Measurements from ENCODE around the gene TAS2R60. TPM values are rescaled to one million over a fixed set of nuclear protein-coding genes. Genes with fewer than 3 reads are reported as not detected.
"Not testable (repeated sequence)": the region's sequence is repeated elsewhere in the genome, so short reads cannot be mapped to it uniquely, and the experiment has no call there.

The TAS2R60 gene
- total RNA-seq, 2 donors from 2014 or later, result not detected

DNA sequence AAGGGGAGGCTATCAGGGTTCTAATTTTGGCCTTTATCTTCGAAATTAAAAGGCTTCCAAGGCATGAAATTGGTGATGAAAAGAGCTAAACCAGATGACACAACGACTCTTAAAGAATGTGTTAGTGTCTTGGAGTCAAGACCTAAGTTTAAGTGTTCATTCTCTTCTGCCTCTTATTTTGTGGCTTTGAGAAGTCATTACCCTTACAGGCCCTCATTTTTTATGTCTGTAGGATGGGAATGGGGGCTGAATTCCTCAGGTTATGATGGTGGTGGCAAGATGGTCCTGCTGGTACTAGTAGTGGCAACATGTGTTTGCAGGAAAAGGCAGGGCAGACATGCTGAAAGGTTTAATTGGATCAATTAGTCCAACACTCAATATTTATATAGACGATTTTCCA lies 15.4 kb downstream of the TAS2R60 start:
- DNase-seq (no peak), ATAC-seq (no peak)
- intact Hi-C loops (cut with DNase I, micrococcal nuclease), result no loop called here

DNA sequence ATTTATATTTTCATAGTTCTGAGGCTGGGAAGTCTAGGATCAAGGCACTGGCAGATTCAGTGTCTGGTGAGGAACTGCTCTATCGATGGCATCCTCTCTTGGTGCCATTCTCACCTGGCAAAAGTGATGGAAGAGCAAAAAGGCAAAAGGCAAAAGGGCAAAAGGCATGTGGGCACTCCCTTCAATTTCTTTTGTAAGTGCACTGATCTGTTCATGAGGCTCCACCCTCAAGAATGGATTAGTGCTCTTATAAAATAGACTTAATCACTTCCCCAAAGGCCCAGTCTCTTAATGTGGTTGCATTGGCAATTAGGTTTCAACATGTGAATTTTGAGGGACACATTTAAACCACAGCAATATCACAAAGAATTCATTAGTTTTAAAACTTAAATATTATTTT lies 16.1 kb downstream of the TAS2R60 start:
- intact Hi-C loops (cut with DNase I, micrococcal nuclease), result no loop called here
- ATAC-seq, result peak; percentile 48
- DNase-seq, result no peak

DNA sequence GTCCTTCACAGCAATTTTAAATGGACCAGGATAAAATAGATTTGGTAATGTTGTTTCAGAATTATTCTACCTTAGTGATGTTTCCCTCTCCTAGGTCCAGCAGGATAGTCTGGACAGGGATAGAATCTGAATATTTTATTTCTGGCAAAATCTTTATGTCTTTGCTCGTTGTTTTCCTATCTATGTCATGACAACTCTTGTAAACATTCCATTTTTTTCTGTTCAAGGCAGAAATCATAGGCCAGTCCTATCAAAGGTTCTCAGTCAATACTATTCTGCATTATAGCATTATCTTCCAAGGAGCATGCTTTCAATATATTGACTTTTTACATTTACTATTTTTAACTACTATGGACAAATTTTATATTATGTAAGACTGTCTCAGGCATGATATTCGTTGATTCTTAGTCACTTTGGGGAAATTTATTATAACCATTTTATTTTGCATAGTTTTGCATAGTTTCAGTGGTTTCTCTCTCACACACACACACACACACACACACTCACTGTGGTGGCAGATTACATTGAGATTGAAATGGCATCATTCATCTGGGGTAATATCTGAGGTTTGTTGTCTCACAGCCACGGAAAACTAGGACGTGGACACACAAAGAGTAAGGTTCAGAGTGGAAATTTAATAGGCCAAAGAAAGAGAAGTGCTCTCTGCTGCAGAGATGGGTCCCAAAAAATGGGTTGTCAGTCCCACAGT lies 17.2 kb downstream of the TAS2R60 start:
- DNase-seq (no peak), ATAC-seq (no peak)
- intact Hi-C loops (cut with DNase I, micrococcal nuclease), result no loop called here

DNA sequence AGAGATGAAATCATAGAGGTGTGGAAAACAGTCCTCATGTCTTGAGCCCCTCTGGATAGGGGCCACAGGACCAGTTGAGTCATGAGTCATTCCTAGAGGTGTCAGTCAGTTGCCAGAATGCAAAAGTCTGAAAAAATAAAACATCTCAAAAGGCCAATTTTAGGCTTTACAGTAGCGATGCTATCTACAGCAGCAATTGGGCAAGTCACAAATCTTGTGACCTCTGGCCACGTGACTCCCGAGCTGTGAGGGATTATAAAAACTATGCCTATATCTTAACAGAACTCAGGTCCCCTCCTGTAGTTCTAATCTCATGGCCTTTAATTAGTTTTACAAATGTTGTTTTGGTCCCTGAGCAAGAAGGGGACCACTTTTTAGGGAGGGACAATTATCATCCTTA lies 18.8 kb downstream of the TAS2R60 start:
- no peak for DNase-seq
- intact Hi-C loops (cut with DNase I, micrococcal nuclease), result no loop called here
- ATAC-seq, result no peak

DNA sequence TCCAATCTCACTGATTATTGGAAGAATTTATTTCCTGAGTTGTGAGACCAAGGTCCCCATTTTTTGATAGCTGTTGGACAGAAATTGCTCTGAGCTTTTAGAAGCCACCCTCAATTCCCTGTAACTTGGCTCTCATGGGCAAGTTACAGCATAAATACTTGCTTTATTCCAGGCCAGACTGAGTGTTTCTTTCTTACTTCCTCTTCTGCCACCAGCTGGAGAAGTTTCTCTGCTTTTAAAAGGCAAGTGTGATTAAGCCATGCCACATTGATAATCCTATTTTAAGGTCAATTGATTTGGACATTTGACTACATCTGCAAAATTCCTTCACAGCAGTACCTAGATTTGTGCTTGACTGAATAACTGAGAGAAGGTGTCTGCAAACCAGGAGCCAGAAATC lies 20.3 kb downstream of the TAS2R60 start:
- DNase-seq (no peak), ATAC-seq (no peak)
- intact Hi-C loops (cut with DNase I, micrococcal nuclease), result no loop called here

DNA sequence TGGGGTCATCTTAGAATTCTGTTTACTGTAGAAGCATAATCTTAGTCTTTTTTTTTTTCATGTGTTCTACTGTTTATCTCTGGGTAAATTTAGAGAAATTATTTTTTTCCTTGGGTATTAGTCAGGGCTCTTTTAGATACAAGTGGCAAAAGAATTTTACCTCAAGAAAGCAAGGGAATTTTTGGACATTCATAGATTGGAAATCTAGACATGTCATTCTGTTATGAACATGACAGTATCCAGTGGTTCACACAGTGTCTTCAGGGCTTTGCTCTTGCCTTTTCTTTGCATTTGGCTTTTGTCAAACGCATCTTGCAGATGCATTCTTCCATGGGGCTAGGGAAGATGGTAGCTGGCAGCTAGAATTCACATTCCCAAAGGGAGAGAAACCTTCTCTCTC lies 20.7 kb downstream of the TAS2R60 start:
- no peak for DNase-seq
- ATAC-seq, result no peak
- intact Hi-C loops (cut with DNase I, micrococcal nuclease), result no loop called here

DNA sequence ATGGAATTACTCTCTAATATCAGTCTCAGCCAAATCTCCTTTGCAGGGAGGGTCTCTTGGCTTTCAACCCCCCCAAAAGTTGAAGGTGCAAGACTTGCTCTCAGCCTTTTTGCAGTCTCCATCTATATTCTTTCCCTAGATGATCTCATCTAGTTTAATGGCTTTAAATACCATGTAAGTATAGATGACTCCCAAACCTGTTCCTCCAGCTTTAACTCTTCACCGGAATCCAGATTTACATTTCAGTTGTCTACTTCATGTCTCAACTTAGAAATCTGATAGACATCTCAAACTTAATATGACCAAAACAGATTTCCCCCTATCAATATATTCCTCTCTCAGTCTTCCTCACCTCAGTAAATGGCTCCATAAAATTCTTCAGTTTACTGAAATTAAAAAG lies 24.5 kb downstream of the TAS2R60 start:
- ATAC-seq, result peak; percentile 55
- no peak for DNase-seq
- intact Hi-C loops (cut with DNase I, micrococcal nuclease), result no loop called here

DNA sequence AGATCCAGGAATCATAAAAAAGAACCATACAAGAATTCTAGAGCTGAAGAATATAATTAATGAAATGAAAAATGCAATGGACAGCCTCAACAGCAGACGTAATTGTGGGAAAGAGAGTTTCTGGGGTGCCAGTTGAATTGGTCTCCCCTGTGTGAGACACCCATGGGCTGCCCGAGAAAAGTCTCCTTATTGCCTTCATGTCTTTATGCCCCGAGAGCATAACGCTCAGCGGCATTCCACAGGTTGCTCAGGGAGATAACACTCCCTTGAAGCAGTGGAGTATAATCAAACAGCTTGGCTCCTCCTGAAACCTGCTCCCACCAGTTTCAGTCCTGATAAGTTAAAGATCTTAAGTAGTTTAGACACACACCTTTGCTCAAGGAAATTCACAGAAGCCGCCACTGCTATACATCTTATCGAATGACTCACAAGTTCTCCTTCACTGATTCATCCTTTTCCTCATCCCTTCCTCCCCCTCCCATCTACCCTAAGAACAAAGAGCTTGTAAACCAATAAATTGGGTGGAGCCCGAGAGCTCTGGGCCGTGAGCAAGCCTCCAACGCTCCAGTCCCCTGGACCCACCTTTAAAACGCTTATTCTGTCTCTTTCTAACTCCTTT lies 28.9 kb downstream of the TAS2R60 start:
- DNase-seq (peak; percentile 46 to 67), ATAC-seq (peak; percentile 71)
- intact Hi-C loops (cut with DNase I, micrococcal nuclease), result not testable (repeated sequence)

DNA sequence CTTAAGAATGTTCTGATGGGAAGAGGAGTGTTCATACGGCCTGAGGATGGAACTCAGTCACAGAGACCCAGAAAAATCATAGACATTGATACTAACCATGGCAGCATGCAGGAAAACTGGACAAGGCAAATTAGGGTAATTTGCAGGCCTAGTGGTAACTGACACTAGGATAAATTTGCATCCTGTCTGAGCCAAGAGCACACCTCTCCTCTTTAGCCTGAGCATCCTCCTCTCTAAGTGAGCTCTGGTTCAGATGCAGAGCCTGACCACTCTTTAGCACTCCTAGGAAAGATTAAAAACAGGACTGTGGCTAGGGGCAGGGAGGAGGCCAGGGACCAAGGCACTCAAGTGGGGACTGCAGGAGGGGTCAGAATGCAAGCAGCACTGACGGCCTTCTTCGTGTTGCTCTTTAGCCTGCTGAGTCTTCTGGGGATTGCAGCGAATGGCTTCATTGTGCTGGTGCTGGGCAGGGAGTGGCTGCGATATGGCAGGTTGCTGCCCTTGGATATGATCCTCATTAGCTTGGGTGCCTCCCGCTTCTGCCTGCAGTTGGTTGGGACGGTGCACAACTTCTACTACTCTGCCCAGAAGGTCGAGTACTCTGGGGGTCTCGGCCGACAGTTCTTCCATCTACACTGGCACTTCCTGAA lies 34.4 kb downstream of the TAS2R60 start, which contains the start of gene TAS2R41:
Gene TAS2R41, plus strand, starts transcription at position 373 of the 650 bp plus-strand sequence. Its CDS starts 0 bp downstream, at position 373.
- ATAC-seq (peak; percentile 97), DNase-seq (peak; percentile 26 to 41)
- intact Hi-C loops (cut with DNase I, micrococcal nuclease), result no loop called here

DNA sequence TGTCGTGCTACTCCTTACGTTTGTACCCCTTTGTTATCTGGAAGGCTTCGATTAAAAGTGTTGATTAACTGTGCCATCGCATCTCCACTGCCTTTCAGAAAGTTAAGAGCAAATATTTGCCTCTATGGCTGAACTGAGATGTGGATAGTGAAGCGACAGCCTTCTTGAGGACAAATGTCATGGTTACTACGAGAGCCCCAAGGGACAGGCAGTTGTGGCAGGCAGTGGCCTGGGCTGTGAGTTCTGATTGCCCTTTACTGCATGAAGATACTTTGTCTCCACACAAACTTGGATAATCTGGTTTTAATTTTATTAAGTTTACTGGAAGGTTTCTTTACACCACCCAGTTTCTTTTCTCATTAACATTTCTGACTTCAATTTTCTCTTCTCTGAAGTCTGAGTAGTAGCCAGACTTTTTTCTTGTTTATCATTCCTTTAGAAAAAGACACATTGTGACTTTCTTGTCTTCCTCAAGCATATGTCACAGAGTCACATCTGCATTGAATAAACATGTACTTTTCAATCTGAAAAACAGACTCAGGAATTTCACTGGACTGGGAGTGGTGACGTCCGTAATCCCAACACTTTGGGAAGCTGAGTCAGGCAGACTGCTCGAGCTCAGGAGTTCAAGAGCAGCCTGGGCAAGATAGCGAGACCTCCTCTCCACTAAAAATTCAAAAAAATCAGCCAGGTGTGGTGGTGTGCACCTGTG lies 36.0 kb downstream of the TAS2R60 start:
- intact Hi-C loops (cut with DNase I, micrococcal nuclease), result no loop called here
- DNase-seq, result no peak
- ATAC-seq, result no peak

DNA sequence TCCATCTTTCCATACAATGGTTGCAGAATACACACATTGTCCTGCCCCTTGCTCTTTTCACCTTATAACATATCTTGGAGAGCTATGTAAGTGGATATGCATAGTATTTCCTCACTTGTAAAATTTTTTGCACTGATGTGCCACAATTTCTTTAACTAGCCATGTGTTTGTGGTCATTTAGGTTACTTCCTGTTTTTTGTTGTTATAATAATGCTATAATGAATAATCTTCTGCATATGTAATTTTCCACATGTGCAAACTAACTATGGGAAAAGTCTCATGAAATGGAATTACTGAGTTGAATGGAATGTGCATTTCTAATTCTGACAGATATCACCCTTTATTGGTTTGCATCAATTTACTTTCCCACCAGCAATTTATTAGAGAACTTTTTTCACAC lies 37.2 kb downstream of the TAS2R60 start:
- intact Hi-C loops (cut with DNase I, micrococcal nuclease), result no loop called here
- ATAC-seq, result no peak
- no peak for DNase-seq

DNA sequence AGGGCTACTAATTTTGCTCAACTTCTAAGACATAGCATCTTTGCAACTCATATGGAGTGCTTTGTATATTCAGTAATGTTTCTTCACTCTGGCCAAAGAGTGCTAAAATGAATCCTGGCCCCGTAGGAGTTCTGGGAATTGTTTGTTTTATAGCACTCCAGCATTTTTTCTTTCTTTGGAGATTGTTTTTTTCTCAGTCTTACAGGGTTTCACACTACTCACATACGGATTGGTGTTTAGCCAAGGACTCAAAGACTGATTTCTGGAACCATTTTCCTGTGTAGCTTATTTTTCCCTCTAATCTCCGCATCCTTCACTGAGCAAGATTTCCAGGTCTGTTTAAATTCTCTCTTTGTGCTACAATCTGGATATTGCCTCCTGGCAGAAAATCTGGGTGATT lies 40.9 kb downstream of the TAS2R60 start:
- intact Hi-C loops (cut with DNase I, micrococcal nuclease), result no loop called here
- DNase-seq, result no peak
- ATAC-seq, result no peak

DNA sequence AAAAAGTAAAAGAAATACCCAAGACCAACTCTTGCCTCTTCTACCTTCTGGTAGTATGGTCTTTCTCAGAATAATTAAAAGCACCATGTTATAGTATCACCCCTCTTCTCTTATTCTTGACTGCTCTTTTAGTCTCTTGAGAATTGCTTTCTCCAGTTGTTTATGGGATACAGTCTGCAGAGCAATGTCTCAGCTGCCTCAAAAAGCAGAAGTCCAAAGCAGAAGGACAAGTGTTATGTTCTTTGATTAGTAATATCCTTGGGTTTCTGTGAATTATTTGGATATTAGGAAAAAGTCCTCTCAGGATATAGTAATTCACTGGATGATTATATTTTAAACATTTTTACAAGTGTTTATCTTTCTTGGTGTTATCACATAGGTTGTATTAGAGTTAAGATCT lies 41.8 kb downstream of the TAS2R60 start:
- intact Hi-C loops (cut with DNase I, micrococcal nuclease), result no loop called here
- DNase-seq (no peak), ATAC-seq (no peak)

DNA sequence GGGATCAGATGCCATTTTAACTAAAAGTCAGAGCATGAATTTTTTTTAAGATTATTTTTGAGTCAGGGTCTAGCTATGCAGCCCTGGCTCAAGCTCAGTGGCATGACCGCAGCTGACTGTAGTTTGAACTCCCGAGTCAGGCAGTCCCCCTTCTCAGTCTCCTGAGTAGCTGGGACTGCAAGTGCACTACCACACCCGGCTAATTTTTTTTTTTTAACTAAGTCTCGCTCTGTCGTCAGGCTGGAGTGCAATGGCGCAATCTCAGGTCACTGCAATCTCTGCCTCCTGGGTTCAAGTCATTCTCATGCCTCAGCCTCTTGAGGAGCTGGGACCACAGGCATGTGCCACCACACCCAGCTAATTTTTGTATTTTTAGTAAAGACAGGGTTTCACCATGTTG lies 42.2 kb downstream of the TAS2R60 start:
- no peak for ATAC-seq
- DNase-seq, result no peak
- intact Hi-C loops (cut with DNase I, micrococcal nuclease), result no loop called here

DNA sequence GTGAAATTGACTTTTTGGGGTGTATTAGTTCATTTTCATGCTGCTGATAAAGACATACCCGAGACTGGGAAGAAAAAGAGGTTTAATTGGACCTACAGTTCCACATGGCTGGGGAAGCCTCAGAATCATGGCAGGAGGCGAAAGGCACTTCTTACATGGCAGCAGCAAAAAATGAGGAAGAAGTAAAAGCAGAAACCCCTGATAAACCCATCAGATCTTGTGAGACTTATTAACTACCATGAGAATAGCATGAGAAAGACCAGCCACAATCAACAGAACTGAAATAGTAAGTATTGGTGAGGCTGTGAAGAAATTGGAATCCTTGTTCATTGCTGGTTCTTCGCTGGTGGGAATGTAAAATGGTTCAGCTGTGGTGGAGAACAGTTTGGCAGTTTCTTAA lies 43.0 kb downstream of the TAS2R60 start:
- intact Hi-C loops (cut with DNase I, micrococcal nuclease); DNase-seq; ATAC-seq: not testable (repeated sequence)

DNA sequence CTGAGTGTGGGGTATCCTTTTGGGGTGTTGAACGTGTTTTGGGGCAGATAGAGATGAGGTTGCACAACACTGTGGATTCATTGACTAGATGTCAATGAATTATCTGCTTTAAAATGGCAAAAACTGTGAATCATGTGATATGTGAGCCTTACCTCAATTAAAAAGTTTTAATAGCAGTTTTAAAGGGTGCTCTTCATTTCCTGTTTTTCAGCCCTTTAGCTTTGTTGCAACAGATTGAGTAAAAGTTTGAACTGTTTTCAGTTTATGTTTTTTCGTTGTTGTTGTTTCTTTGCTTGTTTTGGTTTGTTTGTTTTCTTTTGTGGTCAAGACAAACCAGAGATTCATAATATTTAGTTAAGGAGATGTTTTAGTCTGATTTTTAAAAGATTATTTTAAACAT lies 43.8 kb downstream of the TAS2R60 start:
- intact Hi-C loops (cut with DNase I, micrococcal nuclease), result no loop called here
- ATAC-seq (no peak), DNase-seq (no peak)

DNA sequence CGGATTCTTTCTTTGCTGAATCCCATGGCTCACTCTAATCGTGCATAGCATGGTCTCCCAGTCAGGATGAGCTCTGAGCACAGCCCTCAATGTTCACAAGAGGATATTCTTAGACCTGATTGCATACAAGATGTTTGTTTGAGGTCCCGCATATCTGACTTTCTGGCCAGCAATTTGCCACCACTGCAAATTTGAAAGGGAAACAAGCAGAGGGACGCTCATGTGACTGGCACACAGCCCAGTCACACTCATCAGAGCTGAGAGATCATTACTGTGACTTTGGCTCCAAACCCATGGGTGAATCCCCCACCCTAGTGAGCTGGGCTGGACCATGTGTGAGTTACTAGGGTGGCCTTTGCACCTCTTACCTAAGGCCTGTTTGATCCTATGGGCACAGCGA lies 44.3 kb downstream of the TAS2R60 start:
- intact Hi-C loops (cut with DNase I, micrococcal nuclease), result no loop called here
- DNase-seq (peak; percentile 62), ATAC-seq (peak; percentile 93)

DNA sequence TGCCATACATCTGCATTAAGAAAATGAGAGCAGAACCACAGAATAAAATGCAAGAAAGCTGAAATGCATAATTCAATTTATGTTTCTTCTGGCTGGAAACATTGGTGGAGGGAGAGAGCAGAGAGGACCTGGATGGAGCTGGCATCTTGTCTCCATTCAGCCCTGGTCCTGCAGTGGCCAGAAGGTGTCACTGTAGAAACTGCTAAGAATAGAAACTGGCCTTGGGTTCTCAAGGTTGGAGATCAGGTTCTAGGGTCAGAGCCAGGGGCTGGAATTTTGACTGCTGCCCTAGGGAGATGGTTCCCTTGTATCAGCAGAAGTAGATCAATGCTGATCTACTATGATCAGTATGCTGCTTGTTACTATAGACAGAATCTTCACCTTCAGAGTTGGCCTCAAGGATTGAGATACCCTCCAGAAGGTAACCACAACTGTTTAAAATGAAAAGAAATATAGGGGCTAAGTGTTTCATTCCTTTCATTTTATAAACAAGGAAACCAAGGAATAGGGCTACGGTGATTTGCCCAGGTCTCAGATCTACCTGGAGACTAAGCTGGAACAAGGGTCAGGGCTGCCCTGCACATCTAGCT lies 47.6 kb downstream of the TAS2R60 start:
- peak in 1 of 2 donors; percentile 24 for DNase-seq
- intact Hi-C loops (cut with DNase I, micrococcal nuclease), result no loop called here

DNA sequence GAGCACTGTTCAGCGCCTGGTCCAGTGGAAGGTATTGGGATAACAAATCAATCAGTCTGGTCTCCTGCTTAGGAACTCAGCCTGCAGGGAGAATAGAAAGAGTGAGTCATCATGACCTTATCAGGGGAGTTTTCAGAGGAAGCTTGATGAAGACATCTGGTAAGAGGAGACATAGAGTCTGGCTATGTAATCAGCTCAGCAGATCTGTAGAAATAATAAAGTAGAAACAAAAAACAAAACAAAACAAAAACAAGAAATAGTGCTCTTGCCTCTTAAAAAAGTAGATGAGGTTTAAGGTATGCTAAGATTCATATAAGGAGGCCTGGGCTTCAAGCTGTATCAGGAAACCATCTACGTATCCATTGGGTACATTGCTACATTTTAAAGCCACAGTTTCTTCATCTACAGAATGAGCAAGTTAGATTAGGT lies 48.8 kb downstream of the TAS2R60 start:
- ATAC-seq, result no peak

More for the DNA sequence above, 47.6 kb downstream of the TAS2R60 start:
- ATAC-seq, result peak; percentile 80

More for the DNA sequence above, 48.8 kb downstream of the TAS2R60 start:
- intact Hi-C loops (cut with DNase I, micrococcal nuclease), result no loop called here
- no peak for DNase-seq

Measured in left colon (tissue), 2 donors.